Prostate gland (tissue), 2 donors: ENCODE data around the gene PLAC1. TPM values are rescaled to one million over a fixed set of nuclear protein-coding genes. Genes with fewer than 3 reads are reported as not detected.

Experiments used
- DNase-seq: peaks from one replicate; pipeline ENCODE4 v3.0.0-alpha.2; 2019; ENCODE audit warnings: low spot score
- H3K27ac ChIP-seq, 2 donors: fragments of 200-600 bp; sonication (generic); 2 replicates each; pipeline ENCODE4 v1.5.1; 2017 to 2019
- H3K27me3 ChIP-seq: fragments of 200-600 bp; sonication (generic); replicated peaks from 2 replicates; pipeline ENCODE4 v1.5.1; 2019; ENCODE audit not compliant: insufficient read depth
- H3K36me3 ChIP-seq, 2 donors: fragments of 200-600 bp; sonication (generic); 1 replicate in 1 of 2; 2 replicates in 1 of 2; pipeline versions ENCODE4 v1.5.1 to v1.8.1; 2017 to 2019
- H3K4me1 ChIP-seq: fragments of 200-600 bp; sonication (generic); replicated peaks from 2 replicates; pipeline ENCODE4 v1.5.1; 2019
- H3K4me3 ChIP-seq, 2 donors: fragments of 200-600 bp; sonication (generic); 2 replicates each; pipeline ENCODE4 v1.5.1; 2017 to 2019
- H3K9me3 ChIP-seq: fragments of 200-600 bp; sonication (generic); 2 replicates; pipeline ENCODE4 v1.5.1; 2017
- CTCF ChIP-seq, 4 experiments: fragments of 200-600 bp in 2 of 4; fragments of 450-650 bp in 2 of 4; sonication (generic) in 2 of 4; IDR thresholded peaks; 1 replicate in 3 of 4; 2 replicates in 1 of 4; pipeline ENCODE4 v1.5.1; 2016 to 2019; ENCODE audit warnings: antibody characterized with exemption in 4 of 4, mild to moderate bottlenecking in 2 of 4, moderate library complexity in 2 of 4
- POLR2A ChIP-seq: fragments of 450-650 bp; IDR thresholded peaks from one replicate; pipeline ENCODE4 v1.6.1; 2016; ENCODE audit warnings: antibody characterized with exemption, mild to moderate bottlenecking
- POLR2AphosphoS5 ChIP-seq: sonication (generic); formaldehyde crosslinking; IDR thresholded peaks from one replicate; pipeline ENCODE4 v1.6.1; 2017; ENCODE audit warnings: antibody characterized with exemption
- WGBS: methylation state at CpG from one replicate; pipeline ENCODE4 v1.1.5; 2018; 5-methylcytosine and 5-hydroxymethylcytosine counted together
- intact Hi-C: fragments of 100-400 bp; cut with DNase I; formaldehyde crosslinking; loops from one replicate; pipeline ENCODE4 v1.14.2; 2022
- total RNA-seq, 2 donors: library from RNA; depleted of rRNA; stranded (reverse); fragments of >200 nt; gene quantifications; one replicate each; pipeline ENCODE4 v1.1.0, GENCODE V29; 2016

The PLAC1 gene
- total RNA-seq, 2 donors from 2014 or later = 1.5 TPM; not detected in 1

- H3K27ac ChIP-seq = no peak overlapping the region
- intact Hi-C loops = no loop called here
- no peaks in the 10 kb centered on the region for H3K27me3 ChIP-seq
- no peaks in the 10 kb centered on the region for H3K36me3 ChIP-seq
- DNase-seq = no peak
- H3K9me3 ChIP-seq = no peaks in the 10 kb centered on the region
- TF ChIP-seq CTCF (IDR thresholded peaks at IDR 0.05) = no peak
- TF ChIP-seq POLR2A = no peak
- no peak for TF ChIP-seq POLR2AphosphoS5
- no peak overlapping the region for H3K4me3 ChIP-seq
- no peaks in the 10 kb centered on the region for H3K4me1 ChIP-seq
Measured at GRCh38 chrX:134673123-134673522, 14.9 kb upstream of the PLAC1 start.

GRCh38 chrX:134672101-134672500, 13.8 kb upstream of the PLAC1 start:
- 94% methylated on average over 4 of the region's 4 CpGs for WGBS
- no peak for TF ChIP-seq POLR2AphosphoS5
- no peak for DNase-seq
- H3K27ac ChIP-seq = no peak overlapping the region
- H3K9me3 ChIP-seq = no peaks in the 10 kb centered on the region
- H3K27me3 ChIP-seq = no peaks in the 10 kb centered on the region
- H3K4me3 ChIP-seq = no peak overlapping the region
- intact Hi-C loops = no loop called here
- H3K36me3 ChIP-seq = no peaks in the 10 kb centered on the region
- H3K4me1 ChIP-seq = no peaks in the 10 kb centered on the region

GRCh38 chrX:134671294-134671693, 13.0 kb upstream of the PLAC1 start:
- 71% methylated on average over 6 of the region's 6 CpGs for WGBS
- Histone ChIP-seq H3K4me3 (no peak overlapping the region), H3K27ac (no peak overlapping the region), H3K9me3 (no peaks in the 10 kb centered on the region), H3K4me1 (no peaks in the 10 kb centered on the region), H3K36me3 (no peaks in the 10 kb centered on the region), H3K27me3 (no peaks in the 10 kb centered on the region)
- intact Hi-C loops = no loop called here
- no peak for TF ChIP-seq CTCF (IDR thresholded peaks at IDR 0.05)
- no peak for DNase-seq

GRCh38 chrX:134670134-134670924, 12.1 kb upstream of the PLAC1 start:
- Histone ChIP-seq H3K27ac (no peak overlapping the region), H3K27me3 (no peaks in the 10 kb centered on the region), H3K9me3 (no peaks in the 10 kb centered on the region), H3K4me1 (no peaks in the 10 kb centered on the region), H3K4me3 (no peak overlapping the region), H3K36me3 (no peaks in the 10 kb centered on the region)
- no peak for DNase-seq
- no CpG with 5 or more reads among the region's 1 CpG for WGBS
- no peak for TF ChIP-seq POLR2AphosphoS5
- no peak for TF ChIP-seq CTCF (IDR thresholded peaks at IDR 0.05)
- TF ChIP-seq POLR2A = no peak
- intact Hi-C loops = no loop called here

- Histone ChIP-seq H3K4me3 (no peak overlapping the region), H3K27ac (no peak overlapping the region), H3K27me3 (no peaks in the 10 kb centered on the region), H3K4me1 (no peaks in the 10 kb centered on the region), H3K9me3 (no peaks in the 10 kb centered on the region), H3K36me3 (no peaks in the 10 kb centered on the region)
- TF ChIP-seq CTCF (IDR thresholded peaks at IDR 0.05) (no peak), POLR2A (no peak), POLR2AphosphoS5 (no peak)
- intact Hi-C loops = no loop called here
- no peak for DNase-seq
- WGBS = 63% methylated on average over 13 of the region's 14 CpGs
Measured at GRCh38 chrX:134669378-134670098, 11.3 kb upstream of the PLAC1 start.
